Measurements from ENCODE around the gene CTDSP2. TPM values are rescaled to one million over a fixed set of nuclear protein-coding genes. Genes with fewer than 3 reads are reported as not detected.

The CTDSP2 gene
- total RNA-seq, 2 donors from 2014 or later: 131 to 200 TPM

- intact Hi-C loops (cut with DNase I): no loop called here
Measured at GRCh38 chr12:57877876-57878275, 31.3 kb upstream of the CTDSP2 start.

DNA sequence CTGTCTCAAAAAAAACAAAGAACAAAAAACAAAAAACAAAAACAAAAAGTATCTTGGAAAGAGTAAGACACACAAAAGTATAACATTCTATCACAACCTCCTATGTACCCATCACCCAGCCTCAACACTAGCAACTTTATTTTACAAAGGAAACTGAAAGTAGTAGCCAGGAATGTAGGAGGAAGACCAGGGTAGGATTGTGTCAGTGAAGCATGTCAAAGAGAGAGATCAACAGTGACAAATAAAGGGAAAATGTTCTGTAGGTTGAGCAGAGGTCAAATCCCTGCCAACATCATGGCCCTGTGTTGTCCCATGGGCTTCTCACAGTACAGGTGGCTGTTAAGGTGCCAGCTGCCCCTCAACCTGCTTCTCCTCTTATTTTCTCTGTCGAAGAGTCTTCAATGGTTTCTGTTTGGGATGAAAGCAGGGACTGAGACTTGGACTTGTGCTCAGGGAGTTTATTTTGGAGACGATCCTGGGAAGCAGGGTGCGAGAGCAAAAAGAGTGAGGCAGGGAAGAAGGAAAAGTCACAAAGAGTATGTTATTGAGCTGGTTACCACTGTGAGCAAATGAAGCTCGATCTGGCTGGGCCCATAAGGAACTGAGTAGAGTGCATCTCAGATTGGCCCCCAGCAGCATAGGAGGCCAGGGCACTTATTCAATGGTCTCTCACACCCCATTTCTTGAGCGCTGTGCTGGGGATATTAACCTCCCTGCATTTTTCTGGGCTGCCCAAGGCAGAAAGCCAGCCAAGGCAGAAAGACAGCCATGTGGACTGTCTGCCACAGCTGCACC lies 29.4 kb upstream of the CTDSP2 start:
- Histone ChIP-seq H3K9ac (ENCODE audit: low read depth in 2 of 2, low read length in 2 of 2) (no peak overlapping the region), H3K9me3 (no peaks in the 10 kb centered on the region), H3K27me3 (no peaks in the 10 kb centered on the region), H3K4me1 (no peaks in the 10 kb centered on the region), H3K36me3 (no peaks in the 10 kb centered on the region), H3K27ac (peak overlapping the region; percentile 22), H3K4me3 (no peak overlapping the region)
- intact Hi-C loops (cut with DNase I): no loop called here
- no peak for DNase-seq
- TF ChIP-seq CTCF (IDR thresholded peaks at IDR 0.05): no peak

More at GRCh38 chr12:57877876-57878275, 31.3 kb upstream of the CTDSP2 start:
- H3K27ac ChIP-seq: no peak overlapping the region
- no peak overlapping the region for H3K9ac ChIP-seq (ENCODE audit: low read depth in 2 of 2, low read length in 2 of 2)
- TF ChIP-seq CTCF (IDR thresholded peaks at IDR 0.05): no peak
- no peaks in the 10 kb centered on the region for H3K9me3 ChIP-seq
- no peak for DNase-seq
- H3K4me3 ChIP-seq: no peak overlapping the region
- no peaks in the 10 kb centered on the region for H3K36me3 ChIP-seq
- H3K4me1 ChIP-seq: no peaks in the 10 kb centered on the region
- no peaks in the 10 kb centered on the region for H3K27me3 ChIP-seq

DNA sequence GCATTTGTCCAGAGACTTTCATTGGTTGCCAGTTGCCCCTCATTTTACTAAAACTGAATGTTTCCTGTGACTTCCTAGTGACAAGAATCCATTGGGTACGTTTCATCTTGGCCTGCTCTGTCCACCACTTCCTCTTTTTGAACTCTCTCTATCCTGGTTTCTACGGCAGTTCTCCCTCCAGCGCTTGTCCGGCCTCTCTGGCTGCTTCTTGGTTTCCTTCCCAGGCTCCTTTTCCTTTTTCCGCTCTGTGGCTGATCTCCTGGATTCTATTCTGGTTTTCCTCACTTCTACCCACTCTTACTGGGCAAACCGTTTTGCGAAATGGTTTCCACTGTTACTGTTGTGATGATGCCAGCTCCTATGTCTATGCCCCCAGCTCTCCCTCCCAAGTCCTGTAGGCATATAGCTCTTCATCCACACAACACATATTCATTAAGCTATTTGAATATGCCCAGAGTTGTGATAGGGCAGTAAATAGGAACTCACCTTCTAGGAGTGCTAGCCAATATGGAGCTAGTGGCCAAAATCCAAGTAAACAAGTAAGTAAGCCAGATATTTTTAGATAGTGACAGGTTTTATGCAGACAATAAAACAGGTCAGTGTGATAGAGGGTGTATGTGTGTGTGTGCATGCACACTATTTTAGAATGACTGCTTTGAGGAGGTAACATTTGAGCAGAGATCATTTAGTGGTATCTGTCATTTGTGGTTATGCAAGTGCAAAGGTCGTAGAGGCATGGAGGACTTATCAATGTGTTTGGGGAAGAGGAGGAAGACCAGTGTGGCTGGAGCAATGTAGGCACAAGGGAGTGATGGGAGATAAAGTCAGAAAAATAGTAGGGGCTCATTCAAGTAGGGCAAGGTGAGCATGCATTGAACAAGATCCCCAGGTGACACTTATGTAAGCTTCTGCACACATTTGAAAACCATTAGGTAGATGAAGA lies 27.9 kb upstream of the CTDSP2 start:
- Histone ChIP-seq H3K9me3 (no peaks in the 10 kb centered on the region), H3K27me3 (no peaks in the 10 kb centered on the region), H3K9ac (ENCODE audit: low read depth in 2 of 2, low read length in 2 of 2) (no peak overlapping the region), H3K4me1 (no peaks in the 10 kb centered on the region), H3K4me3 (no peak overlapping the region), H3K36me3 (no peaks in the 10 kb centered on the region), H3K27ac (peak overlapping the region; percentile 42)
- no peak for TF ChIP-seq CTCF (IDR thresholded peaks at IDR 0.05)
- intact Hi-C loops (cut with DNase I): no loop called here
- no peak for DNase-seq

GRCh38 chr12:57872362-57872761 lies 25.8 kb upstream of the CTDSP2 start:
- no peak overlapping the region for H3K27ac ChIP-seq
- H3K4me1 ChIP-seq: no peaks in the 10 kb centered on the region

More at GRCh38 chr12:57872362-57872761, 25.8 kb upstream of the CTDSP2 start:
- Histone ChIP-seq H3K4me3 (no peak overlapping the region), H3K9me3 (no peaks in the 10 kb centered on the region), H3K27me3 (no peaks in the 10 kb centered on the region), H3K9ac (ENCODE audit: low read depth in 2 of 2, low read length in 2 of 2) (no peak overlapping the region), H3K36me3 (no peaks in the 10 kb centered on the region)
- TF ChIP-seq CTCF (IDR thresholded peaks at IDR 0.05): no peak
- intact Hi-C loops (cut with DNase I): no loop called here
- DNase-seq: no peak

Measured in colonic mucosa (tissue), 4 donors.